Stimulated activated CD4-positive, alpha-beta T cell treated with anti-CD3 and anti-CD28 coated beads, TNF-alpha, amount 100 ng/mL, for 1 hour (primary cell): ENCODE data around the gene DMWD.

Experiments used
- DNase-seq, 3 donors: peaks; one replicate each; pipeline ENCODE4 v3.0.0-alpha.2; 2020; ENCODE audit warnings: low read depth in 3 of 3, low spot score in 1 of 3

The DMWD gene, protein sequence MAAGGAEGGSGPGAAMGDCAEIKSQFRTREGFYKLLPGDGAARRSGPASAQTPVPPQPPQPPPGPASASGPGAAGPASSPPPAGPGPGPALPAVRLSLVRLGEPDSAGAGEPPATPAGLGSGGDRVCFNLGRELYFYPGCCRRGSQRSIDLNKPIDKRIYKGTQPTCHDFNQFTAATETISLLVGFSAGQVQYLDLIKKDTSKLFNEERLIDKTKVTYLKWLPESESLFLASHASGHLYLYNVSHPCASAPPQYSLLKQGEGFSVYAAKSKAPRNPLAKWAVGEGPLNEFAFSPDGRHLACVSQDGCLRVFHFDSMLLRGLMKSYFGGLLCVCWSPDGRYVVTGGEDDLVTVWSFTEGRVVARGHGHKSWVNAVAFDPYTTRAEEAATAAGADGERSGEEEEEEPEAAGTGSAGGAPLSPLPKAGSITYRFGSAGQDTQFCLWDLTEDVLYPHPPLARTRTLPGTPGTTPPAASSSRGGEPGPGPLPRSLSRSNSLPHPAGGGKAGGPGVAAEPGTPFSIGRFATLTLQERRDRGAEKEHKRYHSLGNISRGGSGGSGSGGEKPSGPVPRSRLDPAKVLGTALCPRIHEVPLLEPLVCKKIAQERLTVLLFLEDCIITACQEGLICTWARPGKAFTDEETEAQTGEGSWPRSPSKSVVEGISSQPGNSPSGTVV

DNA sequence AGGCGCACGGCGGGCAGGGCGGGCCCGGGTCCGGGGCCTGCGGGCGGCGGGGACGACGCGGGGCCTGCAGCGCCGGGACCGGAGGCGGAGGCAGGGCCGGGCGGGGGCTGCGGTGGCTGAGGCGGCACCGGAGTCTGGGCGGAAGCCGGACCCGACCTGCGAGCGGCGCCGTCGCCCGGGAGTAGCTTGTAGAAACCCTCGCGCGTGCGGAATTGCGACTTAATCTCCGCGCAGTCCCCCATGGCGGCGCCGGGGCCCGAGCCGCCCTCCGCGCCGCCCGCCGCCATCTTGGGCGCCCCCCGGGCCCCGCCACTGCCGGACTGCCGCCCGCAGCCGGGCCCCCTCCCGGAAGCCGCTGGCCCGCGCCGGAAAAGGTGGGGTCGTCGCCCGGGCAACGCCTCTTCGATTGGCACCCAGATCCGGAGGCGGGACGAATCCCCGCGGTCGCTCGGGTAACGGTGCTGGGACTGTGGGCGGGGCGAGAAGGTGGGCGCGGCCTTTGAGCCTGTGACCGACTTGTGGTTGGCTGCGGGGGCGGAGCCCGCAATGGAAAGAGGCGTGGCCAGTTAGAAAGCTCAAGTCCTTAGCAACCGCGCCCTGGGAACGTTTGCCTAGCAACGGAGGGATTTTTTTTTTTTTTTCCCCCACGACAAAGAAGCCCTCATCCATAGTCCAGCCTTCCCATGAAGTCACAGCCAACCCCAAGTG, at the start of gene DMWD:
Gene DMWD (minus strand): TSS at position 376 of the 708 bp plus-strand sequence. CDS start 89 bp downstream, at position 287.
- peak; percentile 98 to 99 (median 99) for DNase-seq

DNA sequence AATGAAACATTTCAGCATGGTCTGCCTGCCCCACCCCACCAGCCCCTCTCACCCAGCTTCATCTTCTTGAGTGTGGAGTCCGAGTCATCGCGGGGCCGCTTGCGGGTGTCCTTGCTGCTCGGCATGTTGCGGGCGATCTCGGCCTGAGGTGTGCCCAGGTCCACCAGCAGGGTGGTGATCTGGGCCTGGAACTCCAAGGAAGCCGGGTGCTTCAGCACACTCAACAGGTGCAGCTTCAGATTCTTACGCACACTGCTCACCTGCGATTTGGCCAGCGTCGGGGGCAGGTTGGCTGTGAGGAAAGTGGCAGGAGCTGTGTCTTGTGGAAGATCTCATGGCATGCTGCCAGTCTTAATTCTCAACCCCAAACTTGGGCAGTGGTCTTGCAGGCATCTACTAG, 49.6 kb upstream of the DMWD start:
- no peak for DNase-seq

DNA sequence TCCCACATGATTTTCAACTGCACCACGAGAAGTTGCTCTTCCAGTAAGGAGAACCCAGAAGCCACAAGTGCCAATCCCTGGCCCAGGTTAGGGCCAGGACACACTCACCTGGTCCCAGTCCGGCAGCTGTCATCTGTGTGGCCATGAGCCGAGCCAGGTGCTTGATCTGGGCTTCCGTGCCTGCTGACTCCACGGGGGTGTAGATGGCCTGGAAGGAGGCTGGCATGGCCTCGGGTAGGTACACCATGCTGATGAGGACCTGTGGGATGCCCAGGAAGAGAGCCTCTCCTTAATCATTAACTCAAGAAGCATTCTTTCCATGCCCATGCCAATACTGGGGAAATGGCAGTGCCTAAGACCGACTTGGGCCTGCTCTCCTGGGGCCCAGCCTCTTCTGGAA, 42.3 kb upstream of the DMWD start:
- no peak for DNase-seq

DNA sequence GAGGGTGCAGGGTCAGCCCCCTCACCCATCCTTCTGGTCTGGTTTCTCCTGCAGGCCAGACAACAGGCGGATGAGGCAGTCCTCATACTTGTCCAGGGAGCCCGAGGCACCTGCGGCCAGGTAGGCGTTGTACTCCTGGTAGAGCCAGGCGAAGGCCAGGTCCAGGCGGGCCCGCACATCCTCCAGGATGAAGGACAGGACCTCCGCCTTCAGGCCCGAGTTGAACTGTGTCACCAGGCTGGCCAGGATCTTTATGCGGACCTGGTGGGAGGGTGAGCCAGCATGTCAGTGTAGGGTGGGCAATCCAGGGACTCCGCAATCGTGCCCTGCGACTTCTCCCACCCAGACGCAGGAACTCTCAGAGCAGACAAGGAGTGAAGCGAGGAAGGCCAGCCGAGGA, 36.3 kb upstream of the DMWD start:
- DNase-seq, result no peak

DNA sequence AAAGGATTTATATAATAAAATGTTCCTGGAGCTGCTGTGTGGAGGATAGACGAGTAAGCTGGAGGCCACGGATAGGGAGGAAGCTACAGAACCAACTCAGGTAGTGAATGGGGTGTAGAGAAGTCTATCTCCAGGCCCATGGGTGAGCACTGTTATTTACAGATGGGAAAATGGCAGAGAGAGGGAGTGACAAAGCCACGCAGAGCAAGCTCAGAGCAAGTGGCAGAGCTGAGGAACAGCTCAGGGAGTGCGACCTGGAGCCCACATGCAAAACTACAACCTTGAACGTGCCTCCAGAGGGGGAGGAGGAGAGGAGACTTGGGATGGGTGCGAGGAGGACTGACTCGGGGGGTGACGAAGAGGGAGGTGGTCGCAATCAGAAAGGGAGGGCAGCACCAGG, 35.9 kb upstream of the DMWD start:
- DNase-seq, result no peak

DNA sequence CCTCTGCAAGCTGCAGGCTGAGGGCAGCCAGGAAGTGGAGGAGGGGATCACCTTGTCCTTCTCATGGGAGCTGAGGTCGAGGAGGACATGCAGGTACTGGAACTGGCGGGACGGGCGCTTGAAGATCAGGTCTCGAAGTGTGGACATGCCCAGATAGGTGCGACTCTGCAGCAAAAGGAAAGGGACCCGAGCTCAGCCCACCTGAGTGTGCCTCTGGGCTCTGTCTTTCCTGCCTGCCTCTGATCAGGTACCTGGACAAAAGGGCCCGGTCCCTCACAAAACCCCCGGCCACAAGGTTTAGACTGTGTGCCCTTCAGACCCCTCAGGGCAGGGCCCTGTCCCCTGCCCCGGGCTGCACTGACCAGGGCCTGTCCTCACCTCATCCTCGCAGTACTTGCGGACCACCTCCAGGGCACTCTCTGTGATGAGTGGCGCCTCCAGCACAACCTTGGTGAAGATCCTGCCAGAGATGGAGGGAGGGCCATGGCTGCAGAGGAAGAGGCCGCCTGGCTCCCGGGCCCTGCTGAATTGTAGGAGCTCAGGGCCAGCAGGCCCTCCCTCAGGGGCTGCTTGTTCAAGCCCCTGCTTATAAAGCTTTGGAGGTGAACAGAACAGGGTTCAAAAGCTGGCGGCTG, 34.9 kb upstream of the DMWD start:
- no peak for DNase-seq

DNA sequence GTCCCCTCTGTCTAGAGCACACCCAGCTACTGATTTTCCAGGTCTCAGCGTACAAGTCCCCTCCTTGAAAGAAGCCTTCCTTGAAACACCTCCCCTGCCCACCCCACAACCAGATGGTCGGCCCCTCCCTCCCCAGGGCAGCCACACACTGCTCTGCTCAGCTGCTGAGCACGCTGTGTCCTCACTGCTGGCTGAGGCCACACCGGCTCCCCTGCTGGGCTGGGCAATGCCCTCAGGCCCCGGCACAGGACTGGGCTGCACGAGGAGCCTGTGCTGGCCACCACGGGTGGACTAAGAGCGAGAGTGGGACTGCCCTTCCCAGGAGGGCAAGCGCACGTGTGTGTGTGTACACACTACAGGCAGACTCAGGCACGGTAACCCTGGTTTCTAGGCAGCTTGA, 34.3 kb upstream of the DMWD start:
- no peak for DNase-seq

DNA sequence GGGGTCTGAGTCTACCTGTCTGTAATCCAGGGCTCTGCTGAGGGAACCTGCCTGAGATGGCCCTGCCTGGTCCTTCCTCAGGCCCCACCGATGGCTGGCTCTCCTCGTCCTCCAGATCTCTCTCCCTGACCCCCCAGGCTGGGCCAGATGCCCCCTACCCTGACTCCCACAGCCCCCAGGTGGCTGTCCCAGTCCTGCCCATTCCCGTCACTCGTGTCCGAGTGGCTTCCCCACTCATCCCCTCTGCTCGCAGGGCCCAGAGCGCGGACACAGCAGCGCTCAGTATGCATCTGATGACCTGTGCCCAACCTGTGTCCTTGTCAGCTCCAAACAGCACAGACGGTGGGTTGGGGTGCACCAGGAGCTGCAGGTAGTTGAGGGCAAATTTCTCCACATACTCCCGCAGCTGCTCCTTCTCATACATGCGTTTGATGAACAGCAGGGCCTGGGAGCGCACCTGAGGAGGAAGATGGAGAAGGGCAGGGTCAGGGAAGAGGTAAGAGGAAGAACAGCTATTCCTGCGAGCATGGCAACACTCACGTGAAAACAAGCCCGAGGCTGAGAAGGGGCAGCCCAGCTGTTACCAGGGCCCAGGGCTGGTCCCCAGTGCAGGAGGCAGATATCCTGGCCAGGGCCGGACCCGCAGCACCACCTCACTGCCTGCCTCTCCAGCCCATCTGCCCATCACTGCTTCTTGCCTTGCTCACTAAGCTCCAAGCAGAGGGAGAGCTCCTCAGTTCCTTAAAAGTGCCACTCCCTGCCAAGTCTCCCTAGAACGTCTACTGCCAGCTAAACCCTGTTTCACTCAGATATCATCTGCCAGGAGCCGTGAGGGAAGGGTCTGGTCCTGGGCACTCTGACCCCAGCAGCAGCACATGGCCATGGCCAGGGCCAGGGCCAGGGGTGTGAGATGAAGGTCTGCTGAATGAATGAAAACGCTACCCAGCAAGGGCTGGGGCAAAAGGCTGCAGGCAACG, 33.6 kb upstream of the DMWD start:
- DNase-seq, result no peak

DNA sequence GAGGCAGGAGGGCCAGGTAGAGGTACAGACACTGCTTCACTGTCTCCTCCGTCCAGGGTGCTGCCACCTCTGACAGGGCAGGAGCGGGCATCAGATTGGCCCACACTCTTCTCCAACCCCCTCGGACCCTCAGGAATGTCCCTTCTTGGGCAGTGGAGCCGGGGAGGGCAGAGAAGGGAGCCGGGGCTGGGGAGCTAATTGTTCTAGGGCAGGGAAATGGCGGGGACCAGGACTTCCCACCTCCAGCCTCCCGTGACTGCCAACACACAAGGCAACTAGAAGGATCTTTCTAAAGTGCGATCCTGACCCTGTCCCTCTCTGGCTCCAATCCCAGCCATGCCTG, 32.6 kb upstream of the DMWD start:
- no peak for DNase-seq

DNA sequence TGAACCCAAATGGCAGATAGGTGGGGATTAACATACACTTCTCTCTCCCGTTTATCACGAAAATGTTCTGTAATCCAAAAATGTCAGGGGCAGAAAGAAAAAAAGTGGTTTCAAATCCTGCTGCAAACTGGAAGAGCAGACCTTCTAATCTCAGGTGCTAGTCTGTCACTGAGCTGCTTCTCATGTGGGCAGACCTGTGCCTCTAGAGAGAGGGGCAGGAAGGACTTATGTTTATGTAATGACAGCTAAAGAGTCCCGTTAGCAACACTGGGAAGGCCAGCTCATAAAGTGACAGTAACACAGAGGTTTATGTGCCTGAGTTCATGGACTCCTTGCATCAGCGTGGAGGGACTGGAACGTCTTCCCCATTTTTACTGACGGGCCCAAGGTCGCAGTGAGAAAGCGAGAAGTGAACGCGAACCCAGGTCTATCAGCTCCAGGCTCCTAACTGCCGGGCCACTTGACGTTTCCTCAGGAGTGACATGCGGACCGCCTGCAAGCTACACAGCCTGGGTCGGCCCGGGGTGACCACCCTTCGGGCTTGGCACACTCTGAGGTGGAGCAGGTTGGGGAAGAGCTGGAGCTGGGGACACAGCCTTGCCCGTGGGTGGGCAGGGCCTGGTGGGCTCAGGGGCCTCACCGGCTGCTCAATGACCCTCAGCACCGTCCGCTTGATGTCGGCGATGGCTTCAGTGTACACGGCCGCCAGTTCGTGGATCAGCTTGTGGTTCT, 32.1 kb upstream of the DMWD start:
- DNase-seq, result no peak

DNA sequence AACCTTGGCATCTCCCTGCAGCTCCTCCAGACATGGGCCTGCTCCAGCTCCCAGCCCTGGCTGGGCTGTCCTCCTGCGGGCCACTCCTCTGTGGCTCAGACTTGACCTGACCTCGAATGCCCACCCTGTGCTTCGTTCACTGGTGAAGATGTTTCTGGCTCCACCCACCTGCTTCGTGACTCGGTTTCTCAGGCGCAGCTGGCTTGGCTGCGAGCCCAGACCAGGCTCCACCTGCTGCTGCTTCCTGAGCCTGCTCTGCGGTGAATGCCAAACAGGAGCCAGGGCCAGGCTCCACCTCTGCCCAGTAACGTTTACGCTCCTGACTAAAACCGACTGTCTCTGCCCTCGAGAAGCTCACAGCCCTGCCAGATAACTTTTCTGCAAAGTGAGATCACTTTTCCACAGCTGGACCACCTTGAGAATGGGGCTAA, 31.4 kb upstream of the DMWD start:
- no peak for DNase-seq

DNA sequence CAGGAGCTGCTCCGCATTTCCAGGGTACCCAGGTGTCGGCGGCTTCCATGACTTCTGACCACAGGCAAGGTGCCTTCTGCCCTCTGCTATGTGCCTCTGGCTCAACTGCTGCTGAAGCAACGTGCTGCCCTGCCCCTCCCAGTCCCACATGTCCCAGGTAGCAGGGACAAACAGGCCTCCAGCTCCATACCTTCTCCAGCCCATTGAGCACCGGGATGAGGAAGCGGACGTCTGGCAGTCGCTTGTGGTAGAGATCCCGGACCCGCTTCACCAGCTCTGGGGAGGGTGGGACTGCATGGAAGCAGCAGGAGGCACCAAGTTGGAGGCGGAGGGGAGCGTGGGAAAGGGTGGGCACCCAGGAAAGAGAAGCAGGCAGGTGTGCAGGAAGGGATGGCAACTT, 30.5 kb upstream of the DMWD start:
- no peak for DNase-seq

DNA sequence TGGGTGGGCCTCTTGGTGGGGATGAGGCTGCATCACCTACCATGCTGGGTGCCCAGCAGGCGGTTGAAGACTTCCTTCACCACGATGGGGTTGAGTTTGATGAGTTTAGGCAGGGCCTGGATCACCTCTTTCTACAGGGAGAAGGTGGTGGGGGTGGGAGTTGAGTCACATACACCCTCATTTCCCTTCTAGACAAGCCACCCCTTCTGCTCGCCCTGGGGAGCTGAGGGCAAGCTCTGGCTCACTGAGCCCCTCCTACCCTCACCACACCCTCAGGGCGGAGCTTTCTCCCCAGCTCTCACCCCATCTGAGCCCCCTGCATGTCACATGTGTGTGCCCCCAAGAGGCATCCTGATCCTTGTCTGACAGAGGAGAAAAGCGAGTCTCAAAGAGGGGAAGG, 30.1 kb upstream of the DMWD start:
- no peak for DNase-seq

DNA sequence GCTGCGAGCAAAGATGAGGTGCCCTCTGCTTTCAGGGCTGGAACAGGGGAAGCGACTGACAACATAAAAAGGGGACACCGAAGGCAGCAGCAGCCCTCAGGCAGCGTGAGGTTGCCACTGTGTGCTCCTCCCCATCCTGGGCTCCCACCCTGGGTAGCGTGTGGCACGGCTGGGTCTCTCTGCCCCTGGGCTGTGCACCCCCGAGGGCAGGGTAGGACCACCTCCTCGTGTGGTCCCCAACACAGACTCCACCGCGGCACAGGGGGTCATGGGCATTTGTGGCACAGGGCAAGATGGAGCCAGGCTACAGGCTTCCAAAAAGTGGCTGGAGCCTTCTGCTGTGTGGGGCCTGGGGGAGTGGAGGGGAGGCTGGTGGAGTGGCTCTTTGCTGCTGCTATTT, 28.9 kb upstream of the DMWD start:
- no peak for DNase-seq

DNA sequence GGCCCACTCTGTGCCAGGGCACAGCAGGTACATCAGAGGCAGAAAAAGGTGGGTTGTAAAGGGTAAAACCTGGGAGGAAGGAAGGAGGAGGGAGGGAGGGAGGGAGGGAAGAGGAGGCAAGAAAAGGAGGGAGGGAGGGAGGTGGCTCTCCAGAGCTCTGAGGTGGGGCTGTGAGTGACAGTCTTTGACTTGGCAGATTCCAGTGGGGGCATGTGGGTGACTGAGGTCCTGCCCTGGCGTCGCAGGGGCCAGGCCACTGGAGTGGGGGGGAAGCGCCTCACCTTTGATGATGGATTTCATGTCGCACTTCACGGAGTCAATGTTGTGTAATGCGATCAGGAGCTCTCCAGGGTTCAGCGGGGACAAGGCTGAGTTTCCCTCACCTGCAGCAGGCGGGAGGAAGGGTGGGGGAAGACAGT, 28.5 kb upstream of the DMWD start:
- no peak for DNase-seq

DNA sequence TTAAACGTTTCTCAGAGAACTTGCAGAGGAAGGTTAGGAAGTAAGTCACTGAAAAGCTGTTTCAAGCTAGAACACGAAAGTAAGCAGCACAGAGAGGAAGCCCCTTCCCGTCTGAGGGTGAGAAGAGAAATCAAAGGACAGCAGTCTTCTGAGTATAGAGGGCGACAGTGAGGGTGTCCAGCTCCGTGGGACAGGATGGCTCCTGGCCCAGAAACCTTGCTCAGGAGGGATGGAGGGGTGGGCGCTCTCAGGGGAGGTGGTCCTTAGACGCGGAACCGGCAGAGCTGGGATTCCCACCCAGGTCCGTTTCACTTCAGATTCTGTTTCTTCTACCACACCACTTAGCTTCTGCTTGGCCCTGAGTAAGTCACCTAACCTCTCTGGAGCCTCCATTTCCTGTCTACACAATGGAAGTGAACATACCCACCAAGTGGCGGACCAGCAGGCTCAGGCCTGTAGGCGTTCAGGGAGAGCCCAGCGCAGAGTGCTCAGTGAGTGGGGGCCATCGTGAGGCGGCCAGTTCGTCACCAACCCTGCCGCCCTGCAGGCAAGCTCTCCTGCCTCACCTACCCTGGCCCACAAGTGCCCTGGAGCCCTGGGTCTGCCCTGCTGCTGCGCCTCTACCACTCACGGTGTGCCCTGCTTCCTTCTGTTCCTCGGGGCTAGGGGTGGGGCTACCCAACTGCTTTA, 27.9 kb upstream of the DMWD start:
- no peak for DNase-seq

DNA sequence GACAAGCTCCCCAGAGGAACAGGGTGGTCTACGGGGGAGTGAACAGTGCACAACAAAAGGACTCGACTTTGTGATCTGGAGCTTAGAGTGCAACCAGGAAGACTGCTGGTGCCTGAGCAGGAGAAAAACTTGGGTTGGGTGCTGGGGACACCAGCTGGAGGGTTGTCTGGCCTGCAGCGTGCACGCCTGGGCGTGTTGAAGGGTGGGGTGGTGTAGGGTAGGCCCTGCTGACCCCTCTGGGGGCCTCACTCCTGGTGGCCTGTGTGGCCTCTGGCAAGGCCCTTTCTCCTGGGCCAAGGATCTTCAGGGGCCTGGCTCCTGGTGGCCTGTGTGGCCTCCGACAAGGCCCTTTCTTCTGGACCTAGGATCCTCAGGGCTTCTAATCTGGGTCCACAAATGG, 27.1 kb upstream of the DMWD start:
- no peak for DNase-seq

DNA sequence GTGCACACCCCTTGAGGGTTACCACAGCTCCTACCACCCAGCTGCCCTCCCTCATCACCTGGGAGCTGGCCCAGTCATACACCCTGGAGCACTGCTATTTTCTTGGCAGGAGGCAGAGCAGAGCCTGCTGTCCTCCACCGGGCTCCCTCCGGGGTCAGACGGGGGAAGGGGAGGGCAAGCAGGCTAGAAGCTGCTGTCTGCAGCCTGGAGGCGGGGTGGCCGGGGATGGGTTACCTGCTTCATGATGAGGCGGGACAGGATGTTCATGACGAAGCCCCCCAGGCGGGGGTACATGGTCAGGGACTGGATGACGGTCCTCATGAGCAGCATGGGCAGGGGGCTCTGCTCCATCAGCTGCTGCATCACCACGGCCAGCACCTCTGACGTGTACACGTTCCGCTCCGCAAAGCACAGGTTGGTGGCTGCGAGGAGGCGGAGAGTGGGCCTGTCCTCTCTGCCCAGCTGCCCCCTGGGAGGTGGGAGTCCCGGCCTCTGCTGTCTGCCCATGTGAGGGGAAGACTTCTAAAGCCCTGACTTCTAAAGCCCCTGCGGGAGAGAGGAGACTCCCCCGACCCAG, 25.2 kb upstream of the DMWD start:
- DNase-seq, result no peak
